Measurements from ENCODE around the gene PRICKLE2. TPM values are rescaled to one million over a fixed set of nuclear protein-coding genes. Genes with fewer than 3 reads are reported as not detected.

Gene PRICKLE2
- polyA plus RNA-seq, 2 of the 4 experiments (the other 2 are of a cell fraction) = 5.3 to 6.3 TPM

DNA sequence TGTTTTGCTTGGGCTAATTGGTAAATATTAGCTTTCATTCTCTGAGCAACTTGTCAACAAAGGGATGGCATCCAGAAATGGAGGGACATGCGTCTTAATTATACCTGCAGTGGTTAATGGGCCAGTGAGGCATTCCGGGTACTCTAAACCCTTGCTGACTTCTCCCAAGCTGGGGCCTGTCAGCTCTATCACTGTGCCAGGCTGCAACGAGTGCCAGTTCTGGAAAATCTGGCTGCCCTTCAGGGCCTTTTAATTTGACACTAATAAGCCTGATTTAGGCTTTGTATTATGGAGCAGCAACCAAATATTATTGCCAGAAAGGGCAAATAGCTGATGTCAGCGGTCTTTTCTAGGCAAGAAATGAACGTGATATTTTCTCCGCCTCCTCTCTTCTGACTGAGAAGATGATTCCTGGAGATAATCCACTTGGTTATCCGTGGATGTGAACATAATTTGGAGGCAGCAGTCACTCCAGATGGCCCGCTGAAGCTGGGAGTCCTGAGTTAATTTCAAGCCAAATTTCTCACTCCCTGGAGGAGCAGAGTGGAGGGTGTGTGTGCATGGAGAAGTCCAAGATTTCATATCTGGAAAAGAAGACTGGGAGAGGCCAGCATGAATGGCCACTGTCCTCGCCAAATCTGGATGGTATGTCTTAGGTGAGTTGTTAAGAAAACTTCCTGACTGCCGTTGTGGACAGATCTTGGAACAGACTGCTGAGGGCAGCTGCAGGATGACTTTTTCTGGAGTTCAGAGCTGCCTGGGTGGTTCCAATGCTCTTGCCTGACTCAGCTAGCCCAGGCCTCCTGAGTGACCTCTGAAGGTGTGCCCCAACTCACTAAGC lies 157.5 kb downstream of the PRICKLE2 start:
- ChIA-PET CTCF (interaction anchor here (0.7 kb wide), 1 partner anchor 417 kb away, joined by 3 read pairs; no protein-coding TSS in a partner anchor), POLR2A (no interaction called here)

DNA sequence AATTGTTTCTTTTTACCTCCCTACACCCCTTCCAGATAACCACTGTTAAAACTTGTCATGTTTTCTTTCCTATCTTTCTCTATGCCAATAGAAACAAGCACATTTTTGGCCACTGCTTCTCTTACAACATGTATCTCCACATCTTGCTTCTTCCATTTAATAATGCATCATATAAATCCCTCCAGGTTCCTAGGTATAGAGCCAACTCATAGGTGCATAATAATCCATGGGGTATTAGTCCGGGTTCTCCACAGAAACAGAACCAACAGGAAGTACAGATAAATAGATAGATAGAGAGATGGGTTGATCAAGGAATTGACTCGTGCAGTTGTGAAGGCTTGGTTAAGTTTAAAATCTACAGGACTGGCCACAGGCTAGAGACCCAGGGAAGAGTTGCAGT lies 160.5 kb downstream of the PRICKLE2 start:
- no peak for ATAC-seq
- no peak for FAIRE-seq

More for the DNA sequence above, 157.5 kb downstream of the PRICKLE2 start:
- H3K4me1 ChIP-seq = peaks cover 28% of the 10 kb centered on the region
- peaks cover 13% of the 10 kb centered on the region; the same call in 2 of the 3 replicates for H3K9me3 ChIP-seq
- DNase-seq (ENCODE audit: low read depth in 1 of 2, low spot score in 1 of 2) (no peak), FAIRE-seq (no peak), ATAC-seq (no peak)
- H3K27ac ChIP-seq = peak overlapping the region; percentile 59 to 96
- TF ChIP-seq, protein P1, sequence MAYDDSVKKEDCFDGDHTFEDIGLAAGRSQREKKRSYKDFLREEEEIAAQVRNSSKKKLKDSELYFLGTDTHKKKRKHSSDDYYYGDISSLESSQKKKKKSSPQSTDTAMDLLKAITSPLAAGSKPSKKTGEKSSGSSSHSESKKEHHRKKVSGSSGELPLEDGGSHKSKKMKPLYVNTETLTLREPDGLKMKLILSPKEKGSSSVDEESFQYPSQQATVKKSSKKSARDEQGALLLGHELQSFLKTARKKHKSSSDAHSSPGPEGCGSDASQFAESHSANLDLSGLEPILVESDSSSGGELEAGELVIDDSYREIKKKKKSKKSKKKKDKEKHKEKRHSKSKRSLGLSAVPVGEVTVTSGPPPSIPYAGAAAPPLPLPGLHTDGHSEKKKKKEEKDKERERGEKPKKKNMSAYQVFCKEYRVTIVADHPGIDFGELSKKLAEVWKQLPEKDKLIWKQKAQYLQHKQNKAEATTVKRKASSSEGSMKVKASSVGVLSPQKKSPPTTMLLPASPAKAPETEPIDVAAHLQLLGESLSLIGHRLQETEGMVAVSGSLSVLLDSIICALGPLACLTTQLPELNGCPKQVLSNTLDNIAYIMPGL (CRISPR knock-in tag; IDR thresholded peaks at IDR 0.05; ENCODE audit: borderline replicate concordance) = no peak
- TF ChIP-seq, protein P2, sequence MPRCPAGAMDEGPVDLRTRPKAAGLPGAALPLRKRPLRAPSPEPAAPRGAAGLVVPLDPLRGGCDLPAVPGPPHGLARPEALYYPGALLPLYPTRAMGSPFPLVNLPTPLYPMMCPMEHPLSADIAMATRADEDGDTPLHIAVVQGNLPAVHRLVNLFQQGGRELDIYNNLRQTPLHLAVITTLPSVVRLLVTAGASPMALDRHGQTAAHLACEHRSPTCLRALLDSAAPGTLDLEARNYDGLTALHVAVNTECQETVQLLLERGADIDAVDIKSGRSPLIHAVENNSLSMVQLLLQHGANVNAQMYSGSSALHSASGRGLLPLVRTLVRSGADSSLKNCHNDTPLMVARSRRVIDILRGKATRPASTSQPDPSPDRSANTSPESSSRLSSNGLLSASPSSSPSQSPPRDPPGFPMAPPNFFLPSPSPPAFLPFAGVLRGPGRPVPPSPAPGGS (IDR thresholded peaks at IDR 0.05) = no peak
- peak; percentile 86 for TF ChIP-seq MAFK (IDR thresholded peaks at IDR 0.05; ENCODE audit: partially characterized antibody)
- no peak overlapping the region for H3K4me3 ChIP-seq
- WGBS (ENCODE audit: missing lambda C conversion rate) = 76% methylated on average over 10 of the region's 10 CpGs
- H3K4me2 ChIP-seq = no peak overlapping the region

More for the DNA sequence above, 160.5 kb downstream of the PRICKLE2 start:
- ChIA-PET CTCF (interaction anchor here (0.6 to 4.9 kb wide), 2 partner anchors 35 to 335 kb away, joined by 3 to 27 read pairs; no protein-coding TSS in a partner anchor), POLR2A (no interaction called here)
- Histone ChIP-seq H3K27ac (peak overlapping the region; percentile 96 to 97), H3K9me3 (peaks cover 16% of the 10 kb centered on the region; the same call in 2 of the 3 replicates), H3K4me3 (no peak overlapping the region), H3K4me2 (no peak overlapping the region), H3K4me1 (peaks cover 40% of the 10 kb centered on the region)
- TF ChIP-seq GATA3 (IDR thresholded peaks at IDR 0.05; ENCODE audit: borderline replicate concordance) (no peak), NPAS2 (CRISPR knock-in tag; IDR thresholded peaks at IDR 0.05; ENCODE audit: borderline replicate concordance) (no peak), RARB (CRISPR knock-in tag; IDR thresholded peaks at IDR 0.05) (no peak), NR3C1 (IDR thresholded peaks at IDR 0.05) (no peak), E2F6 (IDR thresholded peaks at IDR 0.05; ENCODE audit: borderline replicate concordance, low read depth) (no peak), CHD2 (IDR thresholded peaks at IDR 0.05; ENCODE audit: low read length, partially characterized antibody) (no peak), CHD4 (IDR thresholded peaks at IDR 0.05; ENCODE audit: borderline replicate concordance) (no peak), EHF (CRISPR knock-in tag; IDR thresholded peaks at IDR 0.05) (no peak), RNF2 (IDR thresholded peaks at IDR 0.05; ENCODE audit: borderline replicate concordance, low read depth) (no peak), TFCP2L1 (CRISPR knock-in tag; IDR thresholded peaks at IDR 0.05) (no peak), MAZ (IDR thresholded peaks at IDR 0.05; ENCODE audit: borderline replicate concordance, low read depth, low read length) (no peak), PHF8 (IDR thresholded peaks at IDR 0.05; ENCODE audit: borderline replicate concordance, low read depth) (no peak)
- TF ChIP-seq, protein P3, sequence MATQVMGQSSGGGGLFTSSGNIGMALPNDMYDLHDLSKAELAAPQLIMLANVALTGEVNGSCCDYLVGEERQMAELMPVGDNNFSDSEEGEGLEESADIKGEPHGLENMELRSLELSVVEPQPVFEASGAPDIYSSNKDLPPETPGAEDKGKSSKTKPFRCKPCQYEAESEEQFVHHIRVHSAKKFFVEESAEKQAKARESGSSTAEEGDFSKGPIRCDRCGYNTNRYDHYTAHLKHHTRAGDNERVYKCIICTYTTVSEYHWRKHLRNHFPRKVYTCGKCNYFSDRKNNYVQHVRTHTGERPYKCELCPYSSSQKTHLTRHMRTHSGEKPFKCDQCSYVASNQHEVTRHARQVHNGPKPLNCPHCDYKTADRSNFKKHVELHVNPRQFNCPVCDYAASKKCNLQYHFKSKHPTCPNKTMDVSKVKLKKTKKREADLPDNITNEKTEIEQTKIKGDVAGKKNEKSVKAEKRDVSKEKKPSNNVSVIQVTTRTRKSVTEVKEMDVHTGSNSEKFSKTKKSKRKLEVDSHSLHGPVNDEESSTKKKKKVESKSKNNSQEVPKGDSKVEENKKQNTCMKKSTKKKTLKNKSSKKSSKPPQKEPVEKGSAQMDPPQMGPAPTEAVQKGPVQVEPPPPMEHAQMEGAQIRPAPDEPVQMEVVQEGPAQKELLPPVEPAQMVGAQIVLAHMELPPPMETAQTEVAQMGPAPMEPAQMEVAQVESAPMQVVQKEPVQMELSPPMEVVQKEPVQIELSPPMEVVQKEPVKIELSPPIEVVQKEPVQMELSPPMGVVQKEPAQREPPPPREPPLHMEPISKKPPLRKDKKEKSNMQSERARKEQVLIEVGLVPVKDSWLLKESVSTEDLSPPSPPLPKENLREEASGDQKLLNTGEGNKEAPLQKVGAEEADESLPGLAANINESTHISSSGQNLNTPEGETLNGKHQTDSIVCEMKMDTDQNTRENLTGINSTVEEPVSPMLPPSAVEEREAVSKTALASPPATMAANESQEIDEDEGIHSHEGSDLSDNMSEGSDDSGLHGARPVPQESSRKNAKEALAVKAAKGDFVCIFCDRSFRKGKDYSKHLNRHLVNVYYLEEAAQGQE (IDR thresholded peaks at IDR 0.05) = no peak
- TF ChIP-seq, protein P4, sequence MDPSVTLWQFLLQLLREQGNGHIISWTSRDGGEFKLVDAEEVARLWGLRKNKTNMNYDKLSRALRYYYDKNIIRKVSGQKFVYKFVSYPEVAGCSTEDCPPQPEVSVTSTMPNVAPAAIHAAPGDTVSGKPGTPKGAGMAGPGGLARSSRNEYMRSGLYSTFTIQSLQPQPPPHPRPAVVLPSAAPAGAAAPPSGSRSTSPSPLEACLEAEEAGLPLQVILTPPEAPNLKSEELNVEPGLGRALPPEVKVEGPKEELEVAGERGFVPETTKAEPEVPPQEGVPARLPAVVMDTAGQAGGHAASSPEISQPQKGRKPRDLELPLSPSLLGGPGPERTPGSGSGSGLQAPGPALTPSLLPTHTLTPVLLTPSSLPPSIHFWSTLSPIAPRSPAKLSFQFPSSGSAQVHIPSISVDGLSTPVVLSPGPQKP (IDR thresholded peaks at IDR 0.05; ENCODE audit: low read depth, low read length) = no peak
- TF ChIP-seq, protein P5, sequence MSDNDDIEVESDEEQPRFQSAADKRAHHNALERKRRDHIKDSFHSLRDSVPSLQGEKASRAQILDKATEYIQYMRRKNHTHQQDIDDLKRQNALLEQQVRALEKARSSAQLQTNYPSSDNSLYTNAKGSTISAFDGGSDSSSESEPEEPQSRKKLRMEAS (IDR thresholded peaks at IDR 0.05) = no peak
- no peak for DNase-seq (ENCODE audit: low read depth in 1 of 2, low spot score in 1 of 2)
- 94% methylated on average over 2 of the region's 2 CpGs for whole genome bisulfite sequencing (ENCODE audit: missing lambda C conversion rate)
